ENCODE measurements around the gene ATF1. TPM values are rescaled to one million over a fixed set of nuclear protein-coding genes. Genes with fewer than 3 reads are reported as not detected.

Gene ATF1
- 31.0 and 39.5 TPM in 2 replicates for total RNA-seq (ENCODE audit: low replicate concordance)

DNA sequence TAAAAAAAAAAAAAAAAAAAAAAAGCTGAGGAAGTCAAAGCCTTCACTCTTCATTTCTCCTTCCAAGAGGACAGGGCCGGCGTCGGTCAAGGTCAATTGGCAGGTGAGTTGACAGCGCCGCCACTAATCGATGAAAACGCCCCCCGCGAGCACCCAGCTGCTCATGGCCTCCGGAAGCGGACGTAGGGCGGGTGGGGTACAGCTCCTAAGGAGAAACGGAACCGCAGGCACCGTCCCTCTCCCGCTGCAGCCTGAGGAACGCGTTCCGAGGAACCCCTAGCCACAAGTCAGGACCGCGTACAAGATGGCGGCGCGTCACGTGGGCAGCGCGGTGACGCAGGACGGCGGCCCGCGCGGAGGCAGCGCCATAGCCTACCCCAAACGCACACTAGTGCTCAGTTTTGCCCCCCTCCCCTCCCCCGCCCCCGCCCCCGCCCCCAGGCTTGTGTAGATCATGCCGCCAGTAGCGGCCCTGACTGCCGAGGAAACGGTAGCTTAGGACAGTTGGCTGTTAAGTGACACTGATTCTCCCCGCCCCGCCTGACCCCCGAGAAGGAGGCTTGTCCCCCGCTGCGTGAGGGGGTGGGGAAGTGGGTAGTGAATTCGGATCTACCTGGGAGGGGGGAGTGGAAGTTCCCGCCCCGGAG lies at the start of gene ATF1:
Gene ATF1 (plus strand): TSS at position 463 of the 647 bp plus-strand sequence. CDS start 16,045 bp downstream, outside the sequence.
- peak; percentile 91 for DNase-seq (ENCODE audit: low read depth)
- TF ChIP-seq, protein P1, sequence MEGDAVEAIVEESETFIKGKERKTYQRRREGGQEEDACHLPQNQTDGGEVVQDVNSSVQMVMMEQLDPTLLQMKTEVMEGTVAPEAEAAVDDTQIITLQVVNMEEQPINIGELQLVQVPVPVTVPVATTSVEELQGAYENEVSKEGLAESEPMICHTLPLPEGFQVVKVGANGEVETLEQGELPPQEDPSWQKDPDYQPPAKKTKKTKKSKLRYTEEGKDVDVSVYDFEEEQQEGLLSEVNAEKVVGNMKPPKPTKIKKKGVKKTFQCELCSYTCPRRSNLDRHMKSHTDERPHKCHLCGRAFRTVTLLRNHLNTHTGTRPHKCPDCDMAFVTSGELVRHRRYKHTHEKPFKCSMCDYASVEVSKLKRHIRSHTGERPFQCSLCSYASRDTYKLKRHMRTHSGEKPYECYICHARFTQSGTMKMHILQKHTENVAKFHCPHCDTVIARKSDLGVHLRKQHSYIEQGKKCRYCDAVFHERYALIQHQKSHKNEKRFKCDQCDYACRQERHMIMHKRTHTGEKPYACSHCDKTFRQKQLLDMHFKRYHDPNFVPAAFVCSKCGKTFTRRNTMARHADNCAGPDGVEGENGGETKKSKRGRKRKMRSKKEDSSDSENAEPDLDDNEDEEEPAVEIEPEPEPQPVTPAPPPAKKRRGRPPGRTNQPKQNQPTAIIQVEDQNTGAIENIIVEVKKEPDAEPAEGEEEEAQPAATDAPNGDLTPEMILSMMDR (IDR thresholded peaks at IDR 0.05; ENCODE audit: insufficient read depth, low read length): no peak
- H3K4me3 ChIP-seq (ENCODE audit: low read depth, low read length): peak within 1 kb of the TSS; percentile 91

DNA sequence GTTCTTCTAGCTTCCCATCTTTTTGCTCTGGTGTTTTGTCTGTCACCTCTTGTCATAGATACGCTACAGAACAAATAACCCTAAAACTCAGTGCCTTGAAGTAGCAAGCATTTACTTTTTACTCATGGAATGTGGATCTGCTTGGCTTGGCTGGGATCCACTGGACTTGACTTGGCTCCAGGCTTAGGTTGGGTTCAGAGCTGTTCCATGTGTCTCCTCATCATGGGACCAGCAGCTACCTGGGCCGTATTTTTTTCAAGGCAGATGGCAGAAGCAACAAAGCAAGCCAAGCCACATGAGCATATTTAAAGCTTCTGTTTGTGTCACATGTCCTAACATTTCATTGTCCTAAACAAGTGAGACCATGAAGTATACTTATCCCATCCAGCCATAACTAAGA lies 48.7 kb upstream of the ATF1 start:
- TF ChIP-seq, protein P1 (IDR thresholded peaks at IDR 0.05; ENCODE audit: insufficient read depth, low read length): no peak
- DNase-seq (ENCODE audit: low read depth): peak; percentile 46
- H3K4me3 ChIP-seq (ENCODE audit: low read depth, low read length): no peak overlapping the region

DNA sequence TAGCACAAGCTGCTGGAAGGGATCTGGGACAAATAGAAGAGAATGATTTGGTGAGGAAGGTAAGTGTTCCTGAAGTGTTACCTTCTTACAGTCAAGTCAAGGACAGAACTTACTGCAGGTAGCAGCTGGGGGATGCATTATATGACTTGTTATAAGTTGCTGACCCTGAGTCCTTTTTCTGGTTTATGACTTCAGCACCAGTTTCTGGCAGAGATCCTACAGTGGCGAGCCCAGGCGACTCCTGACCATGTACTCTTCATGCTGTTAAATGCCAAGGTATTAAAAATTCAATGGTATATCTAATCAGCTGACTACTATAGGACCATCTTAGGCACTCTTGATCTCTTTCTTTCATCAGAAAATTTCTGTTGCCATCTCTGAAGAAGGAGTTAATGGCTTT lies 45.1 kb upstream of the ATF1 start:
- no peak for DNase-seq (ENCODE audit: low read depth)
- TF ChIP-seq, protein P1 (IDR thresholded peaks at IDR 0.05; ENCODE audit: insufficient read depth, low read length): no peak
- no peak overlapping the region for H3K4me3 ChIP-seq (ENCODE audit: low read depth, low read length)

DNA sequence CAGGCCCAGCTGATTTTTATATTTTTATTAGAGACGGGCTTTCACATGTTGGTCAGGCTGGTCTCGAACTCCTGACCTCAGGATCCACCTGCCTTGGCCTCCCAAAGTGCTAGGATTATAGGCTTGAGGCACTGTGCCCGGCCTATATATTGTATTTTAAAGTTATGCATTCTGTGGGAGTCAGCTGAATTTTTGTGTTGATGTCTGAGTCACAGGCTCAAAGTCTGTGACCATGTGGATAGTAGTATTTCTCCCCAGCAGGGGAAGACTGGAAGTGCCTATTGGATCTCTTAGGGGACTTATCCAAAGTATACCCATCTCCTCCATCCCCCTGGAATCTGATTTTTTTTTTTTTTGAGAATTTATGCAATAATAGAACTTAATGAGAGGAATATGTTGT lies 43.8 kb upstream of the ATF1 start:
- TF ChIP-seq, protein P1 (IDR thresholded peaks at IDR 0.05; ENCODE audit: insufficient read depth, low read length): no peak
- peak; percentile 15 for DNase-seq (ENCODE audit: low read depth)
- H3K4me3 ChIP-seq (ENCODE audit: low read depth, low read length): no peak overlapping the region

DNA sequence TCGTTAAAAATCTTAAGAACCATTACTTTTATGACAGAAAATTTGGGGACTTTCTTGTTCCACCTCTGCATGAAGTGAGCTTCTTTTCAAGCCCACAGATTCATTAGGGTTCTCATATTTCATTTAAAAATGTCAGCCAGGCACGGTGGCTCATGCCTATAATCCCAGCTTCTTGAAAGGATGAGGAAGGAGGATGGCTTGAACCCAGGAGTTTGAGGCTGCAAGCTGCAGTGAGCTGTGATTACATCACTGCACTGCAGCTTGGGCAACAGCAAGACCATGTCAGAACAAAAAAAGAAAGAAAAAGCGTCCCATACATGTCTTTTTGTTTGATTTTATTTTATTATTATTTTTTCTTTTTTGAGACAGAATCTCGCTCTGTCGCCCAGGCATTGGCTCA lies 43.4 kb upstream of the ATF1 start:
- DNase-seq (ENCODE audit: low read depth): peak; percentile 50
- TF ChIP-seq, protein P1 (IDR thresholded peaks at IDR 0.05; ENCODE audit: insufficient read depth, low read length): no peak
- no peak overlapping the region for H3K4me3 ChIP-seq (ENCODE audit: low read depth, low read length)

DNA sequence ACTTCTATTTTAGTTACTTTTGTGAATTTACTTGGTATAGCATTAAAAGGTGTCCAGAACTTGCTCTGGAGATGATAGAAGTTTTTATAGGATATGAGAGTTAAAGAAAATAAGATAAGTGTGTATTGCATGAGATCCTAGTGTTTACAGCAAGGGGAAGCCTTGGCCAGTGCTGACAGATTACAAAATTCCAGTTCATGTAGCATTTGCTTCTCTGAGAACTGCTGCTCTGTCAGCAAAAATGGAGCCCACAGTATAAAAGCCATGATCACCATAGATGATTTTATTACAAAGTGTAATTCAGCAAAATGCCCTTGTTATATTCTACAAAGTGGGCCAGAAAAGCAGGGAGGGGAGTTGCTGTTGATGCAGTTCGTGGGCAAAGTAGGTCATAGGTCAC lies 40.0 kb upstream of the ATF1 start:
- peak; percentile 42 for DNase-seq (ENCODE audit: low read depth)
- TF ChIP-seq, protein P1 (IDR thresholded peaks at IDR 0.05; ENCODE audit: insufficient read depth, low read length): no peak
- H3K4me3 ChIP-seq (ENCODE audit: low read depth, low read length): no peak overlapping the region
